GM18498 (cell line): ENCODE measurements around the gene DPEP3.
"Not testable (repeated sequence)": the region's sequence is repeated elsewhere in the genome, so short reads cannot be mapped to it uniquely, and the experiment has no call there.

Experiments used
- ATAC-seq: cut with Tn5 transposase; IDR thresholded peaks from one replicate; pipeline ENCODE4 v1.9.1; 2021; ENCODE audit warnings: mild to moderate bottlenecking, moderate library complexity; ENCODE audit not compliant: unreplicated experiment

Gene DPEP3

GRCh38 chr16:67979955-67980678 is at the start of gene DPEP3:
Gene DPEP3, minus strand, starts transcription at chr16:67980499. Its CDS starts 119 bp downstream, at chr16:67980380.
- ATAC-seq: no peak

- ATAC-seq: no peak
Observed at GRCh38 chr16:68028996-68029395, 48.7 kb upstream of the DPEP3 start.

- peak; percentile 83 for ATAC-seq
Observed at GRCh38 chr16:68022728-68023537, 42.6 kb upstream of the DPEP3 start, which contains the start of the genes DDX28 and DUS2. Gene DDX28, minus strand, starts transcription at chr16:68023232. Its CDS starts 30 bp downstream, at chr16:68023202. Gene DUS2, plus strand, starts transcription at chr16:68023284. Its CDS starts 14,740 bp downstream, at chr16:68038024.

GRCh38 chr16:68022278-68022727 is 42.0 kb upstream of the DPEP3 start:
- no peak for ATAC-seq

GRCh38 chr16:68021490-68021889 is 41.2 kb upstream of the DPEP3 start:
- no peak for ATAC-seq

GRCh38 chr16:68019167-68019680 is 38.9 kb upstream of the DPEP3 start:
- no peak for ATAC-seq

- no peak for ATAC-seq
Observed at GRCh38 chr16:68015681-68016080, 35.4 kb upstream of the DPEP3 start, which contains the start of gene DPEP2NB. Gene DPEP2NB, minus strand, starts transcription at chr16:68015911. Its CDS starts 141 bp downstream, at chr16:68015770.

- no peak for ATAC-seq
Observed at GRCh38 chr16:68013440-68013839, 33.1 kb upstream of the DPEP3 start.

GRCh38 chr16:68009872-68010271 is 29.6 kb upstream of the DPEP3 start:
- not testable (repeated sequence) for ATAC-seq

GRCh38 chr16:68009157-68009735 is 28.9 kb upstream of the DPEP3 start:
- ATAC-seq: no peak

GRCh38 chr16:68005786-68006286 is 25.5 kb upstream of the DPEP3 start:
- no peak for ATAC-seq

GRCh38 chr16:68005211-68005610 is 24.9 kb upstream of the DPEP3 start:
- ATAC-seq: no peak

- no peak for ATAC-seq
Observed at GRCh38 chr16:68003031-68003430, 22.7 kb upstream of the DPEP3 start.

GRCh38 chr16:68000450-68000849 is 20.2 kb upstream of the DPEP3 start:
- ATAC-seq: no peak

GRCh38 chr16:67999985-68000384 is 19.7 kb upstream of the DPEP3 start:
- ATAC-seq: no peak

GRCh38 chr16:67998779-67999688 is 18.7 kb upstream of the DPEP3 start, which contains the start of gene DPEP2:
Gene DPEP2, minus strand, starts transcription at chr16:67999484. Its CDS starts 6,272 bp downstream, at chr16:67993212.
- ATAC-seq: not testable (repeated sequence)

- ATAC-seq: not testable (repeated sequence)
Observed at GRCh38 chr16:67998231-67998778, 18.0 kb upstream of the DPEP3 start.

GRCh38 chr16:67996666-67997065 is 16.4 kb upstream of the DPEP3 start:
- no peak for ATAC-seq

GRCh38 chr16:67995423-67995822 is 15.1 kb upstream of the DPEP3 start:
- ATAC-seq: no peak
